ENCODE measurements around the gene PRKAR1B. TPM values are rescaled to one million over a fixed set of nuclear protein-coding genes. Genes with fewer than 3 reads are reported as not detected.

The PRKAR1B gene
- polyA plus RNA-seq, 1 of the 3 experiments (the other 2 are of a cell fraction): 63.7 TPM

DNA sequence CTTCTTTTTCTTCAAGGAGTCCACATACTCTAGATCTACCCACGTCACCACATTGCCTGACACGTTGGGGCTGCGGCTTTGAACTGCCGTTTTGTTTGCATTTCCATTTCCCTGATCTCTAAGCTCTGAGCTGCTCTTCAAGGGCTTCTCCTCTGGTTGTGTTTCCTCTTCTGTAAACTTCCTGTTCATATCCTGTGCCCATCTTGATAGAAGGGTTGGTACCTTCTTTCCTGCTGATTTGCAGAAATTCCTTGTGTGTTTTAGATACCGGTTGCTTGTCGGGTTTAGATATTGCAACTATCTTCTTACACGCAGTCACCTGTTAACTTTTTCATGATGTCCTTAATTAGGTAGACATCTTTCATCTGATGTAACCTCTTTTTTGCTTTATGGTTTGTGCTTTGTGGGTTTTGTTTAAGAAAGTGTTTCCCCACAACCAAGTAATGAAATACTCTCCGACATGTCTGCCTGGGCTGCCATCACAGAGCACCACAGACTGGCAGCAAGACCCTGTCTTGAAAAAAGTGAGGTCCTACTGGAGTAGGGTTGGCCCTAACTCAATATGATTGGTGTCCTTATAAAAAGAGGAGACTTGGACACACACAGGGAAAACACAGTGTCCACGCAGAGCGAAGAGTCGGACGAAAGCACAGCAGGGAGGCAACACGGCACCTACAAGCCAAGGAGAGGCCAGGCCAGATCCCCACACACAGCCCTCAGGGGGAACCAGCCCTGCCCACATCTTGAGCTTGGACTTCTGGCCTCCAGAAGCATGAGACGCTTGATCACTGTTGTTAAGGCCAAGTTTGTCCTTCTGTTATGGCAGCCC is 108.3 kb downstream of the PRKAR1B start (continued):
- TF ChIP-seq, protein P1, sequence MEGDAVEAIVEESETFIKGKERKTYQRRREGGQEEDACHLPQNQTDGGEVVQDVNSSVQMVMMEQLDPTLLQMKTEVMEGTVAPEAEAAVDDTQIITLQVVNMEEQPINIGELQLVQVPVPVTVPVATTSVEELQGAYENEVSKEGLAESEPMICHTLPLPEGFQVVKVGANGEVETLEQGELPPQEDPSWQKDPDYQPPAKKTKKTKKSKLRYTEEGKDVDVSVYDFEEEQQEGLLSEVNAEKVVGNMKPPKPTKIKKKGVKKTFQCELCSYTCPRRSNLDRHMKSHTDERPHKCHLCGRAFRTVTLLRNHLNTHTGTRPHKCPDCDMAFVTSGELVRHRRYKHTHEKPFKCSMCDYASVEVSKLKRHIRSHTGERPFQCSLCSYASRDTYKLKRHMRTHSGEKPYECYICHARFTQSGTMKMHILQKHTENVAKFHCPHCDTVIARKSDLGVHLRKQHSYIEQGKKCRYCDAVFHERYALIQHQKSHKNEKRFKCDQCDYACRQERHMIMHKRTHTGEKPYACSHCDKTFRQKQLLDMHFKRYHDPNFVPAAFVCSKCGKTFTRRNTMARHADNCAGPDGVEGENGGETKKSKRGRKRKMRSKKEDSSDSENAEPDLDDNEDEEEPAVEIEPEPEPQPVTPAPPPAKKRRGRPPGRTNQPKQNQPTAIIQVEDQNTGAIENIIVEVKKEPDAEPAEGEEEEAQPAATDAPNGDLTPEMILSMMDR (IDR thresholded peaks at IDR 0.05): no peak
- TF ChIP-seq GABPA (IDR thresholded peaks at IDR 0.05; ENCODE audit: low read depth) (no peak), TEAD4 (IDR thresholded peaks at IDR 0.05; ENCODE audit: borderline replicate concordance, insufficient read depth) (no peak), SMC3 (IDR thresholded peaks at IDR 0.05; ENCODE audit: low read depth, low read length) (no peak)

GRCh38 chr7:617614-618538 is 109.2 kb downstream of the PRKAR1B start:
- no peaks in the 10 kb centered on the region for H3K9me2 ChIP-seq
- peaks cover 3% of the 10 kb centered on the region; the same call in 1 of the 2 replicates for H3K9me3 ChIP-seq
- no peak overlapping the region for H3K4me3 ChIP-seq (ENCODE audit: low read depth in 2 of 2, low read length in 1 of 2)
- no peaks in the 10 kb centered on the region for H4K20me1 ChIP-seq (ENCODE audit: insufficient read depth)
- TF ChIP-seq GATA2 (CRISPR knock-in tag; IDR thresholded peaks at IDR 0.05): no peak
- no peak for TF ChIP-seq YY1 (IDR thresholded peaks at IDR 0.05; ENCODE audit: low read depth)
- no peak for TF ChIP-seq USF2 (IDR thresholded peaks at IDR 0.05; ENCODE audit: borderline replicate concordance, low read depth, low read length)
- no peak for TF ChIP-seq TAF1 (IDR thresholded peaks at IDR 0.05; ENCODE audit: borderline replicate concordance, low read depth, low read length)
- no peak for TF ChIP-seq TEAD4 (IDR thresholded peaks at IDR 0.05; ENCODE audit: borderline replicate concordance, insufficient read depth)
- TF ChIP-seq ELF1 (IDR thresholded peaks at IDR 0.05): no peak
- TF ChIP-seq FOXJ3 (CRISPR knock-in tag; IDR thresholded peaks at IDR 0.05): no peak
- no peak for TF ChIP-seq SIN3A (IDR thresholded peaks at IDR 0.05; ENCODE audit: borderline replicate concordance, low read depth, low read length)
- TF ChIP-seq, protein P2, sequence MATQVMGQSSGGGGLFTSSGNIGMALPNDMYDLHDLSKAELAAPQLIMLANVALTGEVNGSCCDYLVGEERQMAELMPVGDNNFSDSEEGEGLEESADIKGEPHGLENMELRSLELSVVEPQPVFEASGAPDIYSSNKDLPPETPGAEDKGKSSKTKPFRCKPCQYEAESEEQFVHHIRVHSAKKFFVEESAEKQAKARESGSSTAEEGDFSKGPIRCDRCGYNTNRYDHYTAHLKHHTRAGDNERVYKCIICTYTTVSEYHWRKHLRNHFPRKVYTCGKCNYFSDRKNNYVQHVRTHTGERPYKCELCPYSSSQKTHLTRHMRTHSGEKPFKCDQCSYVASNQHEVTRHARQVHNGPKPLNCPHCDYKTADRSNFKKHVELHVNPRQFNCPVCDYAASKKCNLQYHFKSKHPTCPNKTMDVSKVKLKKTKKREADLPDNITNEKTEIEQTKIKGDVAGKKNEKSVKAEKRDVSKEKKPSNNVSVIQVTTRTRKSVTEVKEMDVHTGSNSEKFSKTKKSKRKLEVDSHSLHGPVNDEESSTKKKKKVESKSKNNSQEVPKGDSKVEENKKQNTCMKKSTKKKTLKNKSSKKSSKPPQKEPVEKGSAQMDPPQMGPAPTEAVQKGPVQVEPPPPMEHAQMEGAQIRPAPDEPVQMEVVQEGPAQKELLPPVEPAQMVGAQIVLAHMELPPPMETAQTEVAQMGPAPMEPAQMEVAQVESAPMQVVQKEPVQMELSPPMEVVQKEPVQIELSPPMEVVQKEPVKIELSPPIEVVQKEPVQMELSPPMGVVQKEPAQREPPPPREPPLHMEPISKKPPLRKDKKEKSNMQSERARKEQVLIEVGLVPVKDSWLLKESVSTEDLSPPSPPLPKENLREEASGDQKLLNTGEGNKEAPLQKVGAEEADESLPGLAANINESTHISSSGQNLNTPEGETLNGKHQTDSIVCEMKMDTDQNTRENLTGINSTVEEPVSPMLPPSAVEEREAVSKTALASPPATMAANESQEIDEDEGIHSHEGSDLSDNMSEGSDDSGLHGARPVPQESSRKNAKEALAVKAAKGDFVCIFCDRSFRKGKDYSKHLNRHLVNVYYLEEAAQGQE (IDR thresholded peaks at IDR 0.05; ENCODE audit: low read depth, low read length): no peak
- TF ChIP-seq, protein P1 (IDR thresholded peaks at IDR 0.05): no peak
- TF ChIP-seq MXI1 (IDR thresholded peaks at IDR 0.05; ENCODE audit: low read depth, low read length): no peak
- TF ChIP-seq NRF1 (IDR thresholded peaks at IDR 0.05; ENCODE audit: low read depth, low read length): no peak
- TF ChIP-seq, protein P3, sequence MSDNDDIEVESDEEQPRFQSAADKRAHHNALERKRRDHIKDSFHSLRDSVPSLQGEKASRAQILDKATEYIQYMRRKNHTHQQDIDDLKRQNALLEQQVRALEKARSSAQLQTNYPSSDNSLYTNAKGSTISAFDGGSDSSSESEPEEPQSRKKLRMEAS (IDR thresholded peaks at IDR 0.05; ENCODE audit: low read depth): no peak
- TF ChIP-seq TCF12 (IDR thresholded peaks at IDR 0.05): no peak
- no peak for TF ChIP-seq EP300 (IDR thresholded peaks at IDR 0.05; ENCODE audit: borderline replicate concordance in 1 of 2, low read depth in 1 of 2, low read length in 1 of 2)
- no peak for TF ChIP-seq RCOR1 (IDR thresholded peaks at IDR 0.05; ENCODE audit: low read length)
- TF ChIP-seq CHD2 (IDR thresholded peaks at IDR 0.05; ENCODE audit: low read length, partially characterized antibody): no peak
- H3K4me1 ChIP-seq (ENCODE audit: control insufficient read depth in 1 of 2, insufficient read depth in 2 of 2, low read depth in 1 of 2, low read length in 1 of 2): no peaks in the 10 kb centered on the region
- ChIA-PET CTCF (interaction anchor here (1.0 kb wide), 1 partner anchor 14 kb away, joined by 4 read pairs; no protein-coding TSS in a partner anchor), POLR2A (no interaction called here)
- H3F3A ChIP-seq (replicated peaks; ENCODE audit: insufficient read depth): no peaks in the 10 kb centered on the region
- H3K27me3 ChIP-seq (ENCODE audit: insufficient read depth): no peaks in the 10 kb centered on the region
- no peaks in the 10 kb centered on the region for H3K79me2 ChIP-seq (ENCODE audit: insufficient read depth)
- H3K27ac ChIP-seq (ENCODE audit: low read depth in 2 of 2, low read length in 1 of 2): no peak overlapping the region
- no peak overlapping the region for H3K9ac ChIP-seq
- peaks cover 0 to 3% of the 10 kb centered on the region in 2 experiments for H3K36me3 ChIP-seq (replicated peaks in 1 of 2; ENCODE audit: control insufficient read depth in 1 of 2, insufficient read depth in 2 of 2, low read length in 1 of 2)
- no peak for DNase-seq
- no peak overlapping the region for H2AFZ ChIP-seq (ENCODE audit: low read depth)
- H3K4me2 ChIP-seq: no peak overlapping the region
- WGBS (ENCODE audit: low lambda C conversion rate): 93% methylated on average over 21 of the region's 23 CpGs
